WI38 (cell line): ENCODE data around the gene FGD1.

Experiments used
- H3K4me3 ChIP-seq: 2 replicates; pipeline ENCODE4 v1.5.1; 2011; ENCODE audit warnings: low read depth, mild to moderate bottlenecking, control low read depth, low read length
- CTCF ChIP-seq: IDR thresholded peaks from 2 replicates; pipeline ENCODE4 v1.5.1; 2012; ENCODE audit warnings: low read depth, mild to moderate bottlenecking, control low read depth, low read length

FGD1 gene

GRCh38 chrX:54484666-54485065, 11.4 kb downstream of the FGD1 start:
- H3K4me3 ChIP-seq = no peak overlapping the region
- no peak for TF ChIP-seq CTCF

GRCh38 chrX:54483946-54484345, 12.1 kb downstream of the FGD1 start:
- no peak overlapping the region for H3K4me3 ChIP-seq
- no peak for TF ChIP-seq CTCF

GRCh38 chrX:54482839-54483593, 13.0 kb downstream of the FGD1 start:
- H3K4me3 ChIP-seq = no peak overlapping the region
- TF ChIP-seq CTCF = no peak

GRCh38 chrX:54479136-54480111, 16.6 kb downstream of the FGD1 start:
- no peak for TF ChIP-seq CTCF
- H3K4me3 ChIP-seq = no peak overlapping the region

- TF ChIP-seq CTCF = no peak
- H3K4me3 ChIP-seq = no peak overlapping the region
These were observed 21.8 kb downstream of the FGD1 start for GRCh38 chrX:54473993-54474859.

- no peak overlapping the region for H3K4me3 ChIP-seq
- TF ChIP-seq CTCF = no peak
These were observed 25.8 kb downstream of the FGD1 start for GRCh38 chrX:54470054-54470760.
